ENCODE measurements around the gene ZNF611. TPM values are rescaled to one million over a fixed set of nuclear protein-coding genes. Genes with fewer than 3 reads are reported as not detected.
"Not testable (repeated sequence)": the region's sequence is repeated elsewhere in the genome, so short reads cannot be mapped to it uniquely, and the experiment has no call there.

ZNF611 gene
- total RNA-seq, 1 donor from 2014 or later: 23.2 TPM

GRCh38 chr19:52688335-52688734, 46.5 kb downstream of the ZNF611 start:
- no peaks in the 10 kb centered on the region for H3K27me3 ChIP-seq
- H3K9me3 ChIP-seq: no peaks in the 10 kb centered on the region
- intact Hi-C loops (cut with DNase I): no loop called here
- no peak for DNase-seq
- no peak for ATAC-seq
- no peaks in the 10 kb centered on the region for H3K36me3 ChIP-seq
- TF ChIP-seq CTCF (IDR thresholded peaks at IDR 0.05): no peak
- H3K4me3 ChIP-seq: no peak overlapping the region
- H3K27ac ChIP-seq: no peak overlapping the region
- H3K4me1 ChIP-seq: peaks cover 7% of the 10 kb centered on the region

DNA sequence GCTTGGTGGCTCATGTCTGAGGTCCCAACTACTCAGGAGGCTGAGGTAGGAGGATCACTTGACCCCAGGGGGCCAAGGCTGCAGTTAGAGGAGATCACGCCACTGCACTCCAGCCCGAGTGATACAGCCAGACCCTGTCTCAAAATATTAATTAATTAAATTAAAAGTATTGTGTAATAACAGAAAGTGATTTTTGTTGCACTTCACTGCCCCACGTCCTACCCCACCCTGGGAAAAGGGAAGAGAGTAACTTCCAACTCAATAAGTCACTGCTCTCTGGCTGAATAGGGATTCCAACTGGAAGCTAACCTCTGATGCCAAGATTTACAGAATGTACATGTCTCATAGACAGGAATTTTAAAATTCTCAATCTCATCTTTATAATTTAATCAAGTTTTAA, 47.2 kb downstream of the ZNF611 start:
- no peak overlapping the region for H3K27ac ChIP-seq
- intact Hi-C loops (cut with DNase I): no loop called here
- no peak overlapping the region for H3K4me3 ChIP-seq
- no peak for ATAC-seq
- no peak for DNase-seq
- H3K27me3 ChIP-seq: no peaks in the 10 kb centered on the region
- no peak for TF ChIP-seq CTCF (IDR thresholded peaks at IDR 0.05)
- H3K9me3 ChIP-seq: no peaks in the 10 kb centered on the region
- H3K36me3 ChIP-seq: no peaks in the 10 kb centered on the region
- peaks cover 7% of the 10 kb centered on the region for H3K4me1 ChIP-seq

- Histone ChIP-seq H3K4me3 (no peak overlapping the region), H3K36me3 (no peaks in the 10 kb centered on the region), H3K4me1 (peaks cover 3% of the 10 kb centered on the region), H3K27ac (no peak overlapping the region), H3K9me3 (no peaks in the 10 kb centered on the region), H3K27me3 (no peaks in the 10 kb centered on the region)
- no peak for DNase-seq
- TF ChIP-seq CTCF (IDR thresholded peaks at IDR 0.05): no peak
- intact Hi-C loops (cut with DNase I): no loop called here
- ATAC-seq: no peak
Observed at GRCh38 chr19:52685811-52686210, 49.0 kb downstream of the ZNF611 start.

- H3K4me3 ChIP-seq; H3K9me3 ChIP-seq; ATAC-seq; H3K4me1 ChIP-seq; intact Hi-C loops (cut with DNase I); H3K36me3 ChIP-seq; H3K27me3 ChIP-seq; DNase-seq; H3K27ac ChIP-seq: not testable (repeated sequence)
Observed at GRCh38 chr19:52681216-52681615, 53.6 kb downstream of the ZNF611 start.

DNA sequence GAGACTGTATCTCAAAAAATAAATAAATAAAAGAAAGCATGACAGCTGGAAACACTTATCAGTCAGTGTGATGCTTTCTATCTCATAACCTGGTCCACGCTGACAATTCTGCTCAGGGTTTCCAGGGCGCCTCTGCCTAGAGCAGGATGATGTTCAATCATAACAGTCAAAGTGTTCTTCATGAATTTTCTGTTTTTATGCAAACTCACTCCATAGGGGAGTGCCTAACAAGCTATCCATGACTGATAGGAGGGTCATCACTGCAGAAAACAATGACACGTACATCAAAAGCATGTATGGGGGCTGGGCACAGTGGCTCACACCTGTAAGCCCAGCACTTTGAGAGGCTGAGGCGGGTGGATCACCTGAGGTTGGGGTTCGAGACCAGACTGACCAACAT, 55.2 kb downstream of the ZNF611 start:
- H3K27ac ChIP-seq: no peak overlapping the region
- ATAC-seq: no peak
- H3K4me3 ChIP-seq: no peak overlapping the region
- no peak for TF ChIP-seq CTCF (IDR thresholded peaks at IDR 0.05)
- no peaks in the 10 kb centered on the region for H3K27me3 ChIP-seq
- H3K9me3 ChIP-seq: no peaks in the 10 kb centered on the region
- H3K4me1 ChIP-seq: no peaks in the 10 kb centered on the region
- H3K36me3 ChIP-seq: no peaks in the 10 kb centered on the region
- intact Hi-C loops (cut with DNase I): no loop called here
- DNase-seq: no peak

DNA sequence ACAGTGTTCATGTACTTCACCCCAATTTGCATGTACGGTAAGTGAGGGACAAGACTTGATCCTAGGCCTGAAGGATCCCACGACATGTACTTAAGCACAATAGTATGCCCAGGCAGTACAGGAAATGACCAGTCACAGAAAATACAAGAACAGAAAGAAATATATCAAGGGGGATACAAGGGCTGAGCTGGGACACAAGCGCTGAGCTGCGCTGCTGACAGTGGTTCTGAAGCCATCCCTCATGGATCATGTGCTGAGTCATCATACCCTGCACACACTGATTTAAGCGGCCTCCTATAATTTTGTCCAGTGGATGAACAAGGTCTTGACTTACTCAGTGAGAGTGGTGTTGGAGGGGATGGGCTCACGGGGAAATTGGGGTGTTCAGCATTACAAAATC, 59.6 kb downstream of the ZNF611 start:
- intact Hi-C loops (cut with DNase I); ATAC-seq; H3K36me3 ChIP-seq; H3K4me3 ChIP-seq; H3K27ac ChIP-seq; DNase-seq; H3K9me3 ChIP-seq; H3K27me3 ChIP-seq; H3K4me1 ChIP-seq: not testable (repeated sequence)

DNA sequence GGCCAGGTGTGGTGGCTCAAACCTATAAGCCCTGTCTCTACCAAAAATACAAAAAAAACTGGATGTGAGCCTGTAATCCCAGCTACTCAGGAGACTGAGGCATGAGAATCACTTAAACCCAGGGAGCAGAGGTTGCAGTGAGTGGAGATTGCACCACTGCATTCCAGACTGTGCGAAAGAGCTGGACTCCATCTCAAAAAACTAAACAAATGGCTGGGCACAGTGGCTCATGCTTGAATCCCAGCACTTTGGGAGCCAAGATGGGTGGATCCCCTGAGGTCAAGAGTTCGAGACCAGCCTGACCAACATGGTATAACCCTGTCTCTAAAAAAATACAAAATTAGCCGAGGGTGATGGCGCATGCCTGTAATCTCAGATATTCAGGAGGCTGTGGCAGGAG, 61.8 kb downstream of the ZNF611 start:
- Histone ChIP-seq H3K4me1 (no peaks in the 10 kb centered on the region), H3K9me3 (no peaks in the 10 kb centered on the region), H3K36me3 (no peaks in the 10 kb centered on the region), H3K4me3 (no peak overlapping the region), H3K27ac (no peak overlapping the region), H3K27me3 (no peaks in the 10 kb centered on the region)
- intact Hi-C loops (cut with DNase I): no loop called here
- no peak for DNase-seq
- no peak for TF ChIP-seq CTCF (IDR thresholded peaks at IDR 0.05)
- no peak for ATAC-seq
